NCI-H187 (cell line): ENCODE results near the gene SUSD3.
"Not testable (repeated sequence)": the region's sequence is repeated elsewhere in the genome, so short reads cannot be mapped to it uniquely, and the experiment has no call there.

Experiments used
- DNase-seq, 2 experiments: peaks; one replicate each; lab custom pipeline; 2025; lab: John Stamatoyannopoulos, UW

SUSD3 gene

GRCh38 chr9:93058355-93059010 lies at the start of gene SUSD3:
Gene SUSD3 (plus strand): TSS chr9:93058701. CDS start chr9:93058743, 42 bp downstream.
- DNase-seq: no peak

GRCh38 chr9:93009337-93010015 lies 49.0 kb upstream of the SUSD3 start:
- DNase-seq: no peak

GRCh38 chr9:93010056-93010455 lies 48.4 kb upstream of the SUSD3 start:
- no peak for DNase-seq

DNA sequence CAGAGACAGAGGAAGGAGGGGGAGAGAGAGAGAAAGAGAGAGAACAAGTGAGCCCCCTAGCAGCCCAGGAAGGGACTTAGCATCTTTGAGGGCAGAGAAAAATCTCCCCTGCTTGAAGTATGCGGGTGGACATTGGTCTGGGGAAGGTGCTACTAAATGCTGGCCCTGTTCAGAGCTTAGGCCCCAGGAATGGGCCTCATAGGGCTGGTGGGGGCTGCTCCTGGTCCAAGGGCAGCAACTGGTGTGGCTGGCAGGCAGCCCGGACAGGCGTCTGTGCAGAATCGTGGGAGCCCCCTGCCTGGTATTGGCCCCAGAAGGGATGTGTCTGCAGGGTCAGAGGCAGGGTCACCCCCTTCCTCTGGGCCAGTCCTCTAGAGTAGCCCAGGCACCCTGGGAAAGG lies 47.8 kb upstream of the SUSD3 start:
- no peak for DNase-seq

GRCh38 chr9:93011114-93011513 lies 47.4 kb upstream of the SUSD3 start:
- no peak for DNase-seq

DNA sequence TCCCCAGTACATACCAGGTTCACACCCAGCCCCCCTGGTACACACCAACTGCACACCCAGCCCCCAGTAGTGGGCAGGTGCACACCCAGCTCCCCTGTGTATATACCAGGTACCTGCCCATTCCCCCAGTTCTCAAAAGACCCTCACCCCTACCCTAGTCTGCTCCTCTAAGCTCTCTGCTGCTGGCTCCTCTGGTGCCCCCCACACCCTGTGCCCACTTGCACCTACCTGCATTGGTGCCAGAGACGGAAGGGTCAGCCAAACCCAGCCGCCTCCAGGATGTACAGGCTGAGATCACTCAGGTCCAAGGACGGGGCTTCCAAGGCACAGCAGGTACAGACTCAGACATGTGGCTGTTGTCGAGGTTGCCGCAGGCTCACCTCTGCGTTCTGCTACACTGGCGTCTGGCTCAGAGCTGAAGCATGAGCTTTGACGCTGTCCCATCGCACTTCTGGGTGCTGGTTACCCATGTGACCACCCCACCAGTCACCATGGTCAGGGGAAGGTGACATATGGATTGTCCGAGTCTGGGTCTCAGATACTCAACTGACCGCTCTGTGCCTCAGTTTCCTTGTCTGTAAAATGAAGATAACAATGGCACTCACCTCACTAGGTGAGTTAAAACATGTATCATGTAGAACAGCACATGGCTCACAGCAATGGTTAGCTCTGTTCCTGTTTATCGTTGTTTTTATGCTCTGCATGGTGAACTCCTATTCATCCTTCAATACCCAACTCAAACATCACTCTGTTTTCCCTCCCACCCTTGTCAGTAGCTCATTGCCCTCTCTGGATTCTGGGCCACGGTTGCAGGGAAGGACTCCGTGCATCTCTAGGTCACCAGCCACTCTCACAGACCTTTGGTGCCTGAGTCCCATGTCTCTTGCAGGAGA lies 45.3 kb upstream of the SUSD3 start:
- DNase-seq: no peak

DNA sequence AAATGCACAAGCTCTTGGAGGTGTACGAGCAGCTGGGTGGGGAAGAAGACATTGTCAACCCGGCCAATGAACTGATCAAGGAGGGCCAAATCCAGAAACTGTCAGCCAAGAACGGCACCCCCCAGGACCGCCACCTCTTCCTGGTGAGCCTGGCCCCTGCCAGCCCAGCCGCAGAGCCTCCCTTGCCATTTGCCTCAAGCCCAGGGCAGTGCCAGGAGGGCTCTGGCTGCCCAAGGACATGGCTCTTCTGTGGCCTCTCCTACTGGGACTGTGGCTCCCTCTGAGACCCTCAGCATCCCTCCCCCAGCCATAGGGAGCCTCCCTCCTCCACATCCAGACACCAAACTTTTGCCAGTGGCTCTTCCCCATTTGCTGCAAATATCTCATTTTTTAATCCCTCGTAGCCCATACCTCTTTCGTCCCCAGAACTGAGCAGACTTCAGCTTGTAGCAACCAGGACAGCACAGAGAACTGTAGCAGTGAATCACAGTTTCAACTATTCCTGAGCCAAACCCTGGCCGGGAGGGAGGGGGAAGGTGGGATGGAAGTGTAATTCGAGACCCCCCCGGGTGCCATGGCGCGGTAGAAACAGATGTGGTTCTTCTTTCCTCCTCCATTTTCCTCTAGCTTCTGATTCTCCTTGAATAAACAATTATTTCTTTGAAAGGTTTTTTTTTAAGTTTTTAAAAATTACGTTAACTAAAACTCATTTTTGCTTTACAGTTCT lies 44.5 kb upstream of the SUSD3 start:
- no peak for DNase-seq

- not testable (repeated sequence) for DNase-seq
Measured at GRCh38 chr9:93015190-93015589, 43.3 kb upstream of the SUSD3 start.

GRCh38 chr9:93017621-93018020 lies 40.9 kb upstream of the SUSD3 start:
- no peak for DNase-seq

- no peak for DNase-seq
Measured at GRCh38 chr9:93020151-93020550, 38.4 kb upstream of the SUSD3 start.

DNA sequence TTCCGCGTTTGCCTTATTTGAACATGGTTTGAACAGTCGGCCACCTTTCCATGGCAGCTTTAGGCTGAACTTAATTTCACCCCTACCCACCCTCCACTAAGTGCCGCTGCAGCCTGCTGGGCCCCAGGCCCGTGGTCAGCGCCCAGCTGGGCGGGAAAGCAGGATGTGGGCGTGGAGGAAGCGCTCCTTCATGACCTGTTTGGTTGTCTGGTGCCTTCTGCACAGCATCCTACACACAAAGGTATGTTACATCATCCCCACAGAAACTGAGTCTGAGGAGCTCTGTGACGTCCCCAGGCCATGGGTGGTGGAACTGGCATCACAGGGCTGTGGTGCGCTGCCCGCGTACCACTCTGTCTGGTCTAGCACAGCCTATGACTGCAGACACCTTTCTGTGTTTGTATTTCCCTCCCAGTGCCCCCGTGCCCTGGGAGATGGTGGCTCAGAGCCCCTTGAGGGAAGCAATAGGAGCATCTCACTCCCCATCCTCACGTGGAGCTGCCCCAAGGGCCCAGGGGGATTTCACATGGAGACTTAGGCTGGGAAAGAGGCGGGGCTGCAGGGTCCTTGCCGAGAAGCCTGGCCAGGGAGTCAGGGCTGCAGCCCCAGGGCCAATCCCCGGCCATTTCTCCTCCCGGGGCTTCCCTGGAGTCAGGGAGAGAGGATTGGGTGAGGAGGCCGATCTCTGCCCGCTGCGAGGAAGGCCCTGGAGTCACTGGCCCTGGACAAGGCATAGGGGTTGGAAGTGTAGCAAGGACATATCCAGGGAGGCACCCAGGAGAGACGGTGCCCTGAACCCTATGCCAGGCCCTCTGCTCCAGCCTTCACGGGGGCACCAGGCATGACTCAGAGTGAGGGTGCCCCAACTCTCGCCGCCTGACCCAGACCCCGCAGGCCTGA lies 37.5 kb upstream of the SUSD3 start:
- no peak for DNase-seq

DNA sequence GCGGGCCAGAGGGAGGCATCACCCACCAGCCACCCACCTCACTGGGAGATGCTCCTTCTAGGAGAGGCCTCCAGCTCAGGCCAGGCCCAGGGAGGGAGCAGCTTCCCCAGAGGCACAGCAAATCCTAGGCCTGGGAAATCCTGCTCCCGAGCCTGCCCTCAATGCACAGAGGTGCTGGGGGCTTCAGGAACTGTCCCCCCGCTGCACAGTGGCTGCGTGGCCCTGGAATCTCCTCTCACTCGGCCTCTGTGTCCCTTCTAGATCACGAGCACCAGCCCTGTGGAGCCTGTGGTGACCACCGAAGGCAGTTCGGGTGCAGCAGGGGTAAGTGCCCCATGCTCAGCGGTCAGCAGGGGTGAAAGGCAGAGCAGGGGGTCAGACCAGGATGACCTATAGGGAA lies 36.4 kb upstream of the SUSD3 start:
- DNase-seq: no peak

DNA sequence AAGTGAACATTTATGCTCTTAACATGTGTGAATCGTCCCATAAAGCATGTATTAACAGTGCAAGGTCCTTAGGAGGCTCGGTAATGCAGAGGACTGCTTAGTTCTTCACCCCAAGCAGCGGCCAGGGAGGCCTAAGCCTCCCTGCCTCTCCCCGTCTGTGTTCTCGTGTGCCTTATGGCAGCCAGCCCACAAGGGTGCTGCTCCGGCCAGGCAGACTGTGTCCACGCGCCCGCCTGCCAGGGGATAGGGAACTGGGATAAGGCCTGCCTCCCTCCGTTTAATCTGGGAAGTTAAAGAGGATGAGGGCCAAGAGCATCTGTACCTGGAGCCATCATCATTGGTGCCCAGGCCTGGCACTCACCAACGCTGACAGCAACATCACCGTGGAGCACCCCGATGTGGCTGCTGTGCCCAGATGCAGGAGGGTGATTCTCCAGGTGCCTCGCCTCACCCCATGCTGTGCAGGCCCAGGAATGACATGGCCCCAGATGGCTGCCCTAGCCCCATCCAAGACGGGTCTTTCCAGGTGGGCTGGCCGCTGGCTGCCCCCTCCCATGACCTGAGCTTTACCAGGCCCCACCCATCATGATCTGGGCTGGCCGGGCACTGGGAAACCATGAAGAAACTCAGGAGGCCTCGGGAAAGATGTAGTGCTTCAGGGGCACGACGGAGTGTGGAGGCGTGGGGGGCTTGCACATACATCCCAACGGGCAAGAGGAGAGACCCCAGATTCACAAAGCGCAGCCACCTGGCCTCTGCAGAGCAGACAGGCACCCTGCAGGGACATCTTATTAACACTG lies 35.6 kb upstream of the SUSD3 start:
- DNase-seq: no peak

DNA sequence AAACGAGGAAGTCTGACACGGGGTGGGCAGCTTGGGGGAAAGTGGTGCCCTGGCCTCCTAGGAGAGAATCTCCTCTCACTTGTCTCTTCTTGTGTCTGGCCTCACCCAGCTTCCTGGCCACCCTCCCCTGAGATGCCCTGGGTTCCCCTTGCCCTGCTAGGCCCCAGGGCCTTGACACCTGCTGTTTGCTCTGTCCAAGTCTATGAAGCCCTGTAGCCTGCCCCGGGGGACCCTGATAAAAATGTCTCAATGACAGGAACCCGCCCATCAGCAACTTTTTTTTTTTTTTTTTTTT lies 35.0 kb upstream of the SUSD3 start:
- DNase-seq: no peak

- no peak for DNase-seq
Measured at GRCh38 chr9:93024646-93024910, 33.9 kb upstream of the SUSD3 start.

- DNase-seq: no peak
Measured at GRCh38 chr9:93024986-93025630, 33.4 kb upstream of the SUSD3 start.

- no peak for DNase-seq
Measured at GRCh38 chr9:93025736-93026135, 32.8 kb upstream of the SUSD3 start.

GRCh38 chr9:93026640-93027039 lies 31.9 kb upstream of the SUSD3 start:
- DNase-seq: no peak

DNA sequence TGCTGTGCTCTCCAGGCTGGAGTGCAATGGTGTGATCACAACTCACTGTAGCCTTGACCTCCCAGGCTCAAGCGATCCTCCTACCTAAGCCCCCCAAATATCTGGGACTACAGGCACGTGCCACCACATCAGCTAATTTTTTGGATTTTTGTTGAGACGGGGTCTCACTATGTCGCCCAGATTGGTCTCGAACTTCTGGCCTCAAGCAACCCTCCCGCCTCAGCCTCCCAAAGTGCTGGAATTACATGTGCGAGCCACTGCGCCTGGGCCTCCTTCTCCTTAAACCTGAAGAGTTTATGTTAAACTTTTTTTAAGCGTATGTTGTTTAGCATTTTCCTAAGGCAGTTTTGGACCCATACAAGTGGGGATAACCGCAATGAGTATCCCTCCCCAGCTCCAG lies 30.8 kb upstream of the SUSD3 start:
- DNase-seq: no peak

- no peak for DNase-seq
Measured at GRCh38 chr9:93028448-93029006, 30.0 kb upstream of the SUSD3 start.
